HG02885 (cell line): ENCODE data around the gene COASY.

ENCODE experiments used
- ATAC-seq: cut with Tn5 transposase; IDR thresholded peaks from one replicate; pipeline ENCODE4 v1.9.1; 2021; ENCODE audit warnings: mild to moderate bottlenecking; ENCODE audit not compliant: unreplicated experiment, poor library complexity

The COASY gene

DNA sequence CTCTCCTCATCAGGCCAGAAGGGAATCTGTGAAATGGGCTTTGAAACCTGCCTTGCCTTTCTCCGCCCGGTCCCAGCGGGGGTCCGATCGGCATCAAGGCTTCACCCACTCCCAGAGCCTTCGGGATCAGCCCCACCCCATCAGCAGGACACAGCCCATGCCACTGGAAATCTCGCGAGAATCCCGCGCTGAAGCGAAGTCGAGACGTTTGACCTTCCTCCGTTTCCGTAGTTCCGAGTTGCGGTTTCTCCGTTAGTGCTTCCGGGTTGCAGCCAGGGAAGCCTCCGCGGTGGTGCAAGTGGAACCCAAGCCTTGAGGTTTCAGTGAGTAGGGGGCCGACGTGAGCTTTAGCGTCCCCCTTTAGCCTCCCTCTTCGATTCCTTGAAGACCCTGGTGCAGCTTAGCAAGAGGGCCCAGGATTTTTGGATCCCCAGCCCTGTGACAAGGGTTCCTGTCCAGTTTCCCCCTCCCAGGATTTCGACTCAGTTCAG is at the start of gene COASY:
Gene COASY, plus strand, starts transcription at position 252 of the 491 bp plus-strand sequence. CDS start 475 bp downstream, outside the sequence.
- peak; percentile 63 for ATAC-seq

- ATAC-seq, result no peak
These were observed 49.7 kb upstream of the COASY start for GRCh38 chr17:42512246-42512645.

DNA sequence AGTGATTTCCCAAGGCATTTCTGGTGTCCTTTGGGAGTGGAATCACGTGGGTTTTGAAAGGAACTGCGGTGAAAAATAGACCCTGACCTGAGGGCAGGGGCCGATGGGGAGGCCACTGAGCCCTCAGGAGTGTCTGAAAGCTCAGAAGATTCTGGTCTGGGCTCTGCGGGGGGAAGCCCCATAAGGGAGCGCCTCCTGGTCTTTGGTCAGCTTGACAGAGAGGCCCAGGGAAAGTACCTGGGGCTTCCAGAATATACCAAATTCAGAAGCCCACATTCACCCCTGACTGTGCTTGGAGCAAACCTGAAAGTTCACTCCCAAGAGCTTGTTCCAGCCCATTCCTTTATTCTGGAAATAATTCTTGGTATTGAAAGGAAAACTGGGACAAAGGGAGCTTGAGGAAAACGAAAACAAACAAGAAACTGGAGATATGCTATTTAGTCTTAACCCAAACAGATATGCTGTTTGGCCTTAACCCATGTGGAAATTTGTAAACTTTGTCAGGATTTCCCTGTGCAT is 49.2 kb upstream of the COASY start:
- ATAC-seq, result peak; percentile 39

GRCh38 chr17:42513686-42514085 is 48.3 kb upstream of the COASY start:
- no peak for ATAC-seq

GRCh38 chr17:42514279-42514678 is 47.7 kb upstream of the COASY start:
- ATAC-seq, result no peak

- no peak for ATAC-seq
These were observed 47.1 kb upstream of the COASY start for GRCh38 chr17:42514867-42515266.

- ATAC-seq, result no peak
These were observed 44.4 kb upstream of the COASY start for GRCh38 chr17:42517516-42517915.

- no peak for ATAC-seq
These were observed 43.7 kb upstream of the COASY start for GRCh38 chr17:42518046-42518754.

DNA sequence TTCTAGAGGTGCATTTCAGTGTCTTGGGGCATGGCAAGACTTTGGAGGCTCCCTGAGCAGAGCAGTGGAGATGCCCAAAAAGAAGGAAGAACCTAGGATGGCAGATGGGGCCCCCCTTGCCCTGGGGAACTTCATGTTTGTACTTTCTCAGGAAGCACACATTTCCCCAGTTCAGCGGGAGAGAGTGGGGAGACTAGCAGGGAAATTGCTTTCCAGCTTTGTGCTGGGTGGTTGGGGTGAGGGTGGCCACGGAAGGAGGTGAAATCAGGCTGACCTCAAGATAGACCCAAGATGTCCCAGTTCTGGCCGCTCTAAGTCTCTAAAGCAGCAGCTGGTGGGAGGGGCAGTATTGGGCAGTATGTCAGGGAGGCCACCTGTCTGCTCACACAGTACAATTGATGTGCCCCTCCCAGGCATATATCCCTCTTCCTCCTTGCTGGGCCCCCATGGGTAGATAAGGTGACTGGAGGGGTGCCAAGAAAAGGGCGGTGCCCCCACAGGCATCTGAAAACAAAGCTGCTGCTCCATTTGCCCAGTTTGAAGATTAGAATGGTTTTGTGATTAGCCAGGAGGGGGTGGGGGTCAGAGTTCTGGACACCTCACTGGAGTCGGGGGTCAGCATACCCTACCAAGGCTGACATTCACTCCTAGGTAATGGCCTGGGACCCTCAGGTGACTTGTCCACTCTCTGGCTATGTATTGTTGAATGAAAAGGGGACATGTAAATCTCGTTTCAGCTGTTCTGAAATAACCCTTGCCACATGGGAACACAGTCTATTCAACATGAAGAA is 43.0 kb upstream of the COASY start:
- ATAC-seq, result no peak

- no peak for ATAC-seq
These were observed 42.1 kb upstream of the COASY start for GRCh38 chr17:42519546-42520491.

- no peak for ATAC-seq
These were observed 41.4 kb upstream of the COASY start for GRCh38 chr17:42520540-42520951.

- no peak for ATAC-seq
These were observed 40.9 kb upstream of the COASY start for GRCh38 chr17:42521036-42521435.

GRCh38 chr17:42521666-42522262 is 40.2 kb upstream of the COASY start:
- no peak for ATAC-seq

DNA sequence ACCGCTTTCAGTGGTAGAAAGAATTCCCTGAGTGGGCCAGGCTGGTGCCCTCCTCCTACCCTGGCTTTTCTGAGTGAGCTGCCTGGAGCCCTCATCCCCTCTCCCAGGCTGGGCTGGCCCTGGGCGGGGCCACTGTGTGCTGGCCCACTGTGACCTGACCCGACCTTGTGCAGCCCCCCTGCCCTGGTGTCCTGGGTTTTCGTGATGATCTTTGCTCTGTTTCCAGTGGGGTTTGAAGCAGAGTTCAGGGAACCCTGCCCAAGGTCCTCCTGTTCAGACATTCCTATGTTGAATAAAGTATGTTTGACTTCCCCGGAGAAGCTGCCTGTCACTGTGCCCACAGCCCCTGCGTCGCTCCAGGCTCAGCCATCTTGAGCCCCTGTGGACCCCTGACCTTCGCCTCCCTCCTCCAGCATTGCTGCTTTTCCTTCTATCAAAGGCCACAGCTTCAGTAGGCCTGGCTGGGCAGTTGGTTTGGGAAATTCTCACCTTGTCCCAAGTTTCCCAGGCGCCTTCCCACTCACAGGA is 39.6 kb upstream of the COASY start:
- ATAC-seq, result no peak

- ATAC-seq, result no peak
These were observed 39.1 kb upstream of the COASY start for GRCh38 chr17:42522798-42523278.

DNA sequence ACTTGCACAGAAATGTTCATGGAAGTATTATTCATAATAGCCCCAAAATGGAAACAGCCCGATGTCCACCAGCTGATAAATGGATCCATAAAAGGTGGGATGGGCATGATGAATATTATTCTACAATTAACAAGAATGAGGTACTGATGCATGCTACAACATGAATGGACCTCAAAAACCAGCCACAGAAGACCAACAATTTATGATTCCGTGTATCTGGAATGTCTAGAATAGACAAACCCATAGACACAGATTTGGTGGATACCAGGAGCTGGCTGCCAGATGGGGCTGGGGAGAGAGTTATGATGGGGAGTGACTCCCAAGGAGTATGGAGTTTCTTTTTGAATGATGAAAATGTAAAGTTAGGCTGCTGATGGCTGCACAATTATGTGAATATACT is 36.7 kb upstream of the COASY start:
- ATAC-seq, result no peak

- ATAC-seq, result no peak
These were observed 35.9 kb upstream of the COASY start for GRCh38 chr17:42526031-42526444.

GRCh38 chr17:42527932-42528331 is 34.0 kb upstream of the COASY start:
- ATAC-seq, result no peak

- ATAC-seq, result no peak
These were observed 32.9 kb upstream of the COASY start for GRCh38 chr17:42529061-42529460.
